H1 (cell line): Measurements from ENCODE around the gene C18orf63. TPM values are rescaled to one million over a fixed set of nuclear protein-coding genes. Genes with fewer than 3 reads are reported as not detected.
A peak's percentile ranks its signal among the peaks of the same experiment; 100 is the strongest.

Experiments
- CTCF ChIA-PET: fragments of 300-600 bp; sonication (Branson Sonifier 250); formaldehyde crosslinking; loops from one replicate; lab custom pipeline; 2021; ENCODE audit not compliant: partially characterized antibody; lab: Charles Lee
- POLR2A ChIA-PET: fragments of 300-600 bp; sonication (Branson Sonifier 250); formaldehyde crosslinking; loops from one replicate; lab custom pipeline; 2021; ENCODE audit warnings: inconsistent platforms; ENCODE audit not compliant: partially characterized antibody; lab: Charles Lee
- DNase-seq, 2 experiments: peaks; one replicate each; pipeline versions ENCODE4 v3.0.0 to v3.0.0-alpha.2; 2010 to 2022; ENCODE audit warnings: low spot score in 2 of 2, low read depth in 1 of 2, mixed read lengths in 1 of 2
- FAIRE-seq: peaks from 2 replicates; lab custom pipeline; 2011; peaks lifted over from hg19 to GRCh38; lab: Jason Lieb, UNC
- H2AFZ ChIP-seq: 2 replicates; pipeline ENCODE4 v1.8.1; 2012; ENCODE audit warnings: low read length, inconsistent platforms
- H2AK5ac ChIP-seq: 2 replicates; pipeline ENCODE4 v1.6.1; 2013; ENCODE audit warnings: low read depth, low read length
- H2BK120ac ChIP-seq: replicated peaks from 2 replicates; pipeline ENCODE3; 2013; ENCODE audit warnings: low read depth, low read length, inconsistent platforms
- H2BK12ac ChIP-seq: 2 replicates; pipeline ENCODE4 v1.6.1; 2013; ENCODE audit warnings: low read depth, low read length
- H2BK15ac ChIP-seq: 2 replicates; pipeline ENCODE4 v1.6.1; 2013; ENCODE audit warnings: low read length
- H2BK20ac ChIP-seq: 2 replicates; pipeline ENCODE4 v1.6.1; 2013; ENCODE audit warnings: low read length
- H2BK5ac ChIP-seq: 2 replicates; pipeline ENCODE4 v1.6.1; 2013; ENCODE audit warnings: low read depth, low read length
- H3K14ac ChIP-seq: 2 replicates; pipeline ENCODE4 v1.6.1; 2013; ENCODE audit warnings: inconsistent platforms; ENCODE audit not compliant: insufficient read length
- H3K18ac ChIP-seq: 2 replicates; pipeline ENCODE4 v1.6.1; 2013; ENCODE audit warnings: low read length; ENCODE audit errors: extremely low read depth
- H3K23ac ChIP-seq: 2 replicates; pipeline ENCODE4 v1.6.1; 2013; ENCODE audit warnings: inconsistent platforms; ENCODE audit not compliant: insufficient read length
- H3K23me2 ChIP-seq: 2 replicates; pipeline ENCODE4 v1.6.1; 2013; ENCODE audit warnings: low read depth, low read length
- H3K27ac ChIP-seq: 2 replicates; pipeline ENCODE4 v1.6.1; 2011; ENCODE audit warnings: low read depth, low read length, inconsistent platforms
- H3K27me3 ChIP-seq, 4 experiments: replicated peaks in 1 of 4; 1 replicate in 1 of 4; 2 replicates in 3 of 4; pipeline versions ENCODE4 v1.6.1 to v1.8.1; 2011 to 2013; ENCODE audit warnings: low read length in 3 of 4, mild to moderate bottlenecking in 3 of 4, inconsistent platforms in 2 of 4, mixed read lengths in 2 of 4, moderate library complexity in 1 of 4; ENCODE audit not compliant: control insufficient read depth in 3 of 4, insufficient read depth in 3 of 4; ENCODE audit errors: extremely low read depth in 1 of 4
- H3K36me3 ChIP-seq, 4 experiments: 2 replicates each; pipeline versions ENCODE4 v1.6.1 to v1.8.1; 2011 to 2013; ENCODE audit warnings: mild to moderate bottlenecking in 4 of 4, low read length in 3 of 4, moderate library complexity in 2 of 4, control low read depth in 1 of 4, inconsistent platforms in 1 of 4; ENCODE audit not compliant: insufficient read depth in 4 of 4, control insufficient read depth in 2 of 4
- H3K4ac ChIP-seq: replicated peaks from 2 replicates; pipeline ENCODE3; 2013; ENCODE audit warnings: low read length, low read depth, mixed read lengths, inconsistent platforms; ENCODE audit not compliant: insufficient read length
- H3K4me1 ChIP-seq, 4 experiments: replicated peaks in 1 of 4; 1 replicate in 1 of 4; 2 replicates in 3 of 4; pipeline versions ENCODE4 v1.6.1 to v1.8.1; 2011 to 2013; ENCODE audit warnings: low read length in 3 of 4, inconsistent platforms in 2 of 4, mixed read lengths in 1 of 4; ENCODE audit not compliant: insufficient read depth in 4 of 4, control insufficient read depth in 3 of 4
- H3K4me2 ChIP-seq, 2 experiments: 2 replicates each; pipeline versions ENCODE4 v1.6.1 to v1.8.1; 2011 to 2013; ENCODE audit warnings: low read depth in 2 of 2, low read length in 2 of 2, control low read depth in 1 of 2, inconsistent platforms in 1 of 2, mild to moderate bottlenecking in 1 of 2; ENCODE audit not compliant: insufficient read depth in 1 of 2
- H3K4me3 ChIP-seq, 4 experiments: fragments of 200-600, 300-600 bp in 1 of 4; sonication (generic), shearing (Covaris generic), sonication (Bioruptor Twin) in 1 of 4; 2 replicates each; pipeline versions ENCODE4 v1.5.1 to v1.8.1; 2011 to 2016; ENCODE audit warnings: low read length in 4 of 4, low read depth in 3 of 4, control low read depth in 2 of 4, inconsistent platforms in 2 of 4, mild to moderate bottlenecking in 2 of 4, mixed read lengths in 1 of 4, moderate library complexity in 1 of 4; ENCODE audit not compliant: insufficient read depth in 2 of 4; ENCODE audit errors: extremely low read depth in 1 of 4
- H3K56ac ChIP-seq: replicated peaks from 2 replicates; pipeline ENCODE3; 2013; ENCODE audit warnings: low read depth, mild to moderate bottlenecking, mixed read lengths, low read length, inconsistent platforms; ENCODE audit not compliant: insufficient read length
- H3K79me1 ChIP-seq: 2 replicates; pipeline ENCODE4 v1.6.1; 2013; ENCODE audit warnings: low read depth, low read length, control low read depth
- H3K79me2 ChIP-seq, 2 experiments: 2 replicates each; pipeline versions ENCODE4 v1.6.1 to v1.8.1; 2012 to 2013; ENCODE audit warnings: low read length in 2 of 2, mild to moderate bottlenecking in 2 of 2, inconsistent platforms in 1 of 2; ENCODE audit not compliant: insufficient read depth in 2 of 2, control insufficient read depth in 1 of 2
- H3K9ac ChIP-seq, 4 experiments: replicated peaks in 1 of 4; 1 replicate in 1 of 4; 2 replicates in 3 of 4; pipeline versions ENCODE4 v1.6.1 to v1.8.1; 2011 to 2013; ENCODE audit warnings: low read depth in 3 of 4, low read length in 3 of 4, control low read depth in 2 of 4, mild to moderate bottlenecking in 2 of 4, moderate library complexity in 2 of 4, inconsistent platforms in 1 of 4; ENCODE audit errors: extremely low read depth in 1 of 4
- H3K9me3 ChIP-seq, 2 experiments: 2 replicates each; pipeline versions ENCODE4 v1.6.1 to v1.8.1; 2012 to 2013; ENCODE audit warnings: mild to moderate bottlenecking in 2 of 2, moderate library complexity in 2 of 2, control low read depth in 1 of 2, inconsistent platforms in 1 of 2, low read depth in 1 of 2, low read length in 1 of 2, mixed read lengths in 1 of 2; ENCODE audit not compliant: insufficient read depth in 2 of 2
- H4K20me1 ChIP-seq, 2 experiments: replicated peaks in 1 of 2; 2 replicates each; pipeline versions ENCODE3 to v1.8.1; 2011 to 2013; ENCODE audit warnings: inconsistent platforms in 2 of 2, low read length in 2 of 2, mild to moderate bottlenecking in 1 of 2; ENCODE audit not compliant: insufficient read depth in 2 of 2, control insufficient read depth in 1 of 2
- H4K5ac ChIP-seq: 2 replicates; pipeline ENCODE4 v1.6.1; 2013; ENCODE audit warnings: low read length, low read depth, mixed read lengths, inconsistent platforms; ENCODE audit not compliant: insufficient read length
- H4K8ac ChIP-seq: 2 replicates; pipeline ENCODE4 v1.8.0; 2013; ENCODE audit warnings: mild to moderate bottlenecking, moderate library complexity, low read length, inconsistent platforms; ENCODE audit not compliant: insufficient read depth; ENCODE audit errors: extremely low read depth
- H4K91ac ChIP-seq: replicated peaks from 2 replicates; pipeline ENCODE3; 2013; ENCODE audit warnings: low read length, mixed read lengths, inconsistent platforms; ENCODE audit not compliant: insufficient read length
- ASH2L ChIP-seq: fragments of 200-600, 300-600 bp; sonication (generic); IDR thresholded peaks from one replicate; pipeline ENCODE4 v1.7.1; 2017; ENCODE audit warnings: low read length
- CHD2 ChIP-seq: IDR thresholded peaks from 2 replicates; pipeline ENCODE4 v1.6.1; 2012; ENCODE audit warnings: low read length, improper control_type of control experiment
- NRF1 ChIP-seq: IDR thresholded peaks from 2 replicates; pipeline ENCODE4 v1.6.1; 2011; ENCODE audit warnings: mild to moderate bottlenecking, low read depth, low read length, improper control_type of control experiment
- RAD21 ChIP-seq, 2 experiments: IDR thresholded peaks in 1 of 2; conservative IDR thresholded peaks in 1 of 2; 2 replicates each; pipeline ENCODE4 v1.6.1; 2011; ENCODE audit warnings: low read depth in 2 of 2, low read length in 2 of 2, improper control_type of control experiment in 1 of 2, inconsistent platforms in 1 of 2, mild to moderate bottlenecking in 1 of 2, moderate library complexity in 1 of 2
- SIN3A ChIP-seq, 2 experiments: IDR thresholded peaks in 1 of 2; conservative IDR thresholded peaks in 1 of 2; 2 replicates each; pipeline ENCODE4 v1.6.1; 2011 to 2012; ENCODE audit warnings: low read length in 2 of 2, improper control_type of control experiment in 1 of 2, low read depth in 1 of 2, mild to moderate bottlenecking in 1 of 2
- SUZ12 ChIP-seq: fragments of 200-600 bp; sonication (generic); IDR thresholded peaks from 2 replicates; pipeline ENCODE4 v1.6.1; 2012; ENCODE audit warnings: mild to moderate bottlenecking, inconsistent platforms, low read length, moderate library complexity, mixed read lengths
- TCF12 ChIP-seq: IDR thresholded peaks from 2 replicates; pipeline ENCODE4 v1.6.1; 2011; ENCODE audit warnings: low read depth, mild to moderate bottlenecking, low read length
- WGBS, 2 experiments: shearing (Covaris generic) in 1 of 2; methylation state at CpG; one replicate each; pipeline versions ENCODE4 v1.1.6 to v1.1.7; 2013 to 2015; ENCODE audit warnings: low lambda C conversion rate in 2 of 2, mixed read lengths in 2 of 2, inconsistent platforms in 1 of 2, low coverage in 1 of 2, missing lambda C conversion rate in 1 of 2; ENCODE audit not compliant: insufficient replicate concordance in 2 of 2, insufficient coverage in 1 of 2, insufficient read length in 1 of 2; ENCODE audit errors: extremely low coverage in 1 of 2, missing lambda C conversion rate in 1 of 2; 5-methylcytosine and 5-hydroxymethylcytosine counted together
- polyA plus RNA-seq, 7 experiments: library from polyadenylated mRNA; depleted of rRNA in 3 of 7; stranded (reverse) in 5 of 7; unstranded in 2 of 7; fragments of >200 nt in 5 of 7; fragments of 200-250 nt in 2 of 7; gene quantifications; 1 replicate in 5 of 7; 2 replicates in 1 of 7; 4 replicates in 1 of 7; pipeline versions ENCODE4 v1.2.1 to v1.2.3, GENCODE V29; 2011 to 2013; ENCODE audit warnings: missing spikeins in 2 of 7, mixed read lengths in 2 of 7
- total RNA-seq: library from RNA; stranded (reverse); fragmentation: NEBNext Ultra II Directional; extraction: Animal tissue kit (Norgen Biotek cat#: 25700); gene quantifications from 2 replicates; pipeline ENCODE4 v1.2.1, GENCODE V29; 2021
- TF ChIP-seq, protein P1 (sequence below), 3 experiments: IDR thresholded peaks; 1 replicate in 2 of 3; 2 replicates in 1 of 3; pipeline versions ENCODE4 v1.5.1 to v1.6.1; 2011; ENCODE audit warnings: low read length in 3 of 3, mild to moderate bottlenecking in 3 of 3, inconsistent platforms in 2 of 3, low read depth in 1 of 3, moderate library complexity in 1 of 3; ENCODE audit not compliant: insufficient read depth in 1 of 3; ENCODE audit errors: control extremely low read depth in 1 of 3

Gene C18orf63
- total and polyA plus RNA-seq, 2 of the 8 experiments (the other 6 are each of a cell fraction or from before 2014, with no cell fraction given): not detected

GRCh38 chr18:74290794-74291471, 24.7 kb upstream of the C18orf63 start:
- Histone ChIP-seq H4K8ac (peak overlapping the region; percentile 88), H3K4ac (peak overlapping the region; percentile 85), H3K36me3 (no peaks in the 10 kb centered on the region), H3K27ac (no peak overlapping the region; the same call in 1 of the 2 replicates), H3K9ac (peak overlapping the region in 3 of 4 experiments; percentile 14 to 64 (median 58); a peak in 5 of 7 replicates), H3K14ac (no peak overlapping the region), H3K56ac (peak overlapping the region; percentile 90), H2BK12ac (peak overlapping the region; percentile 92; the same call in 1 of the 2 replicates), H2BK15ac (no peak overlapping the region), H3K18ac (peak overlapping the region; percentile 78), H3K4me1 (peaks cover 4 to 18% (median 7%) of the 10 kb centered on the region in 4 experiments; a peak in 6 of 7 replicates), H4K91ac (peak overlapping the region; percentile 99), H3K23ac (no peak overlapping the region), H2BK20ac (no peak overlapping the region), H2AFZ (no peak overlapping the region), H4K20me1 (no peaks in the 10 kb centered on the region), H3K9me3 (peaks cover 0 to 6% of the 10 kb centered on the region in 2 experiments; a peak in 1 of 4 replicates), H4K5ac (peak overlapping the region; percentile 55), H3K79me2 (peaks cover 12 to 49% of the 10 kb centered on the region in 2 experiments), H2BK120ac (no peak overlapping the region), H2BK5ac (peak overlapping the region; percentile 78; the same call in 1 of the 2 replicates), H3K4me3 (peak overlapping the region; percentile 79 to 97 (median 86)), H3K4me2 (peak overlapping the region; percentile 83 to 87), H3K79me1 (peaks cover 5% of the 10 kb centered on the region), H3K23me2 (peaks cover 8% of the 10 kb centered on the region; the same call in 1 of the 2 replicates), H2AK5ac (no peak overlapping the region), H3K27me3 (no peaks in the 10 kb centered on the region)
- ChIA-PET CTCF (interaction anchor here (0.7 to 1.3 kb wide), 6 partner anchors 13 to 58 kb away, joined by 3 read pairs; no protein-coding TSS in a partner anchor), POLR2A (interaction anchor here (0.8 to 1.5 kb wide), 3 partner anchors 10 to 57 kb away, joined by 3 to 4 read pairs (median 3); no protein-coding TSS in a partner anchor)
- WGBS, 2 experiments: 12% methylated on average over 57 of the region's 57 CpGs; no CpG with 5 or more reads in 1 of the 2 experiments
- DNase-seq: peak; percentile 56 to 77
- FAIRE-seq: no peak
- TF ChIP-seq ASH2L (peak; percentile 85), SIN3A (conservative IDR thresholded peaks at IDR 0.05 in 1 of 2, IDR thresholded peaks at IDR 0.05 in 1 of 2; ENCODE audit: low read depth in 1 of 2, low read length in 2 of 2) (0 out of 4 replicates have a peak, but pooled peaks of 1 of the 2 experiments have one; percentile 38), SUZ12 (peak; percentile 49; the same call in 1 of the 2 replicates), RAD21 (IDR thresholded peaks at IDR 0.05 in 1 of 2, conservative IDR thresholded peaks at IDR 0.05 in 1 of 2; ENCODE audit: low read depth in 2 of 2, low read length in 2 of 2) (peak; percentile 22 to 57), TCF12 (peak; percentile 47; the same call in 1 of the 2 replicates), NRF1 (peak; percentile 20), CHD2 (no peak)
- TF ChIP-seq, protein P1, sequence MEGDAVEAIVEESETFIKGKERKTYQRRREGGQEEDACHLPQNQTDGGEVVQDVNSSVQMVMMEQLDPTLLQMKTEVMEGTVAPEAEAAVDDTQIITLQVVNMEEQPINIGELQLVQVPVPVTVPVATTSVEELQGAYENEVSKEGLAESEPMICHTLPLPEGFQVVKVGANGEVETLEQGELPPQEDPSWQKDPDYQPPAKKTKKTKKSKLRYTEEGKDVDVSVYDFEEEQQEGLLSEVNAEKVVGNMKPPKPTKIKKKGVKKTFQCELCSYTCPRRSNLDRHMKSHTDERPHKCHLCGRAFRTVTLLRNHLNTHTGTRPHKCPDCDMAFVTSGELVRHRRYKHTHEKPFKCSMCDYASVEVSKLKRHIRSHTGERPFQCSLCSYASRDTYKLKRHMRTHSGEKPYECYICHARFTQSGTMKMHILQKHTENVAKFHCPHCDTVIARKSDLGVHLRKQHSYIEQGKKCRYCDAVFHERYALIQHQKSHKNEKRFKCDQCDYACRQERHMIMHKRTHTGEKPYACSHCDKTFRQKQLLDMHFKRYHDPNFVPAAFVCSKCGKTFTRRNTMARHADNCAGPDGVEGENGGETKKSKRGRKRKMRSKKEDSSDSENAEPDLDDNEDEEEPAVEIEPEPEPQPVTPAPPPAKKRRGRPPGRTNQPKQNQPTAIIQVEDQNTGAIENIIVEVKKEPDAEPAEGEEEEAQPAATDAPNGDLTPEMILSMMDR (IDR thresholded peaks at IDR 0.05; ENCODE audit: control extremely low read depth in 1 of 3, insufficient read depth in 1 of 3, low read depth in 1 of 3, low read length in 3 of 3): peak; percentile 31 to 62 (median 33)
